HG02840 (cell line): ENCODE data around the gene P3H1.
"Not testable (repeated sequence)": the region's sequence is repeated elsewhere in the genome, so short reads cannot be mapped to it uniquely, and the experiment has no call there.

Source experiments
- ATAC-seq: cut with Tn5 transposase; IDR thresholded peaks from one replicate; pipeline ENCODE4 v1.9.1; 2021; ENCODE audit warnings: mild to moderate bottlenecking, moderate library complexity, moderate number of reproducible peaks; ENCODE audit not compliant: unreplicated experiment, low FRiP score

Gene P3H1

GRCh38 chr1:42733415-42734200 is 33.2 kb downstream of the P3H1 start:
- no peak for ATAC-seq

- no peak for ATAC-seq
These were observed 34.6 kb downstream of the P3H1 start for GRCh38 chr1:42732126-42732680.

GRCh38 chr1:42731585-42731984 is 35.2 kb downstream of the P3H1 start:
- no peak for ATAC-seq

GRCh38 chr1:42730988-42731387 is 35.8 kb downstream of the P3H1 start:
- no peak for ATAC-seq

- no peak for ATAC-seq
These were observed 36.8 kb downstream of the P3H1 start for GRCh38 chr1:42730002-42730401.

GRCh38 chr1:42725820-42726219 is 41.0 kb downstream of the P3H1 start:
- not testable (repeated sequence) for ATAC-seq

- no peak for ATAC-seq
These were observed 43.3 kb downstream of the P3H1 start for GRCh38 chr1:42723511-42723910.

GRCh38 chr1:42722403-42722802 is 44.4 kb downstream of the P3H1 start:
- not testable (repeated sequence) for ATAC-seq

GRCh38 chr1:42721926-42722325 is 44.9 kb downstream of the P3H1 start:
- ATAC-seq, result no peak

- ATAC-seq, result no peak
These were observed 46.0 kb downstream of the P3H1 start for GRCh38 chr1:42720868-42721267.

- not testable (repeated sequence) for ATAC-seq
These were observed 52.4 kb downstream of the P3H1 start for GRCh38 chr1:42714441-42714840.

- no peak for ATAC-seq
These were observed 53.5 kb downstream of the P3H1 start for GRCh38 chr1:42713293-42713692.

GRCh38 chr1:42712808-42713207 is 54.0 kb downstream of the P3H1 start:
- ATAC-seq, result not testable (repeated sequence)

- no peak for ATAC-seq
These were observed 62.9 kb downstream of the P3H1 start for GRCh38 chr1:42703888-42704464.

- ATAC-seq, result no peak
These were observed 66.8 kb downstream of the P3H1 start for GRCh38 chr1:42700006-42700405.

- no peak for ATAC-seq
These were observed 68.6 kb downstream of the P3H1 start for GRCh38 chr1:42698081-42698813.
